Suprapubic skin (tissue), 4 donors: ENCODE measurements around the gene FHIP2A.

ENCODE experiments used
- EP300 ChIP-seq: sonication (generic); formaldehyde crosslinking; IDR thresholded peaks from one replicate; pipeline ENCODE4 v1.6.1; 2017; ENCODE audit warnings: antibody characterized with exemption
- POLR2AphosphoS5 ChIP-seq, 3 donors: sonication (generic); formaldehyde crosslinking; IDR thresholded peaks; one replicate each; pipeline ENCODE4 v1.6.1; 2017; ENCODE audit warnings: antibody characterized with exemption in 3 of 3
- TF ChIP-seq, protein P1 (sequence below), 2 donors: fragments of 200-600 bp in 1 of 2; fragments of 450-650 bp in 1 of 2; sonication (generic) in 1 of 2; IDR thresholded peaks; one replicate each; pipeline ENCODE4 v1.5.1; 2016 to 2019; ENCODE audit warnings: antibody characterized with exemption in 2 of 2, mild to moderate bottlenecking in 1 of 2, moderate library complexity in 1 of 2

DNA sequence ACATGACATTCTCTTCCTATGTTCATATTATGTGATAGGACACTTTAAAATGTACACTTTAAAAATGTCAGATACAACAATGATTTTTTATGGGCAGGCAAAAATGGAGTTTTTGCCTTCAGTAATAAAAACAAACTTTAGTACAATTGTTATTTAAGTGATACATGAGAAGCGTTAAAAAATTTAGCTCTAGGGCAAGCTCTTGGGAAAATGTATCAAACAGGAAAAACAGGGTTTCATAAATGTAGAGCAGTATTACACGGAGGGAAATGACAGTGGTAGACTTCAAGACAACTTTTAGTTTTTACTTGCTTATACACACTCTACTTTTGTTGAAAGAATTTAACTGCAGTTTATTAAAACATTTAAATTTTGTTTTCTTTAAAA lies 1.5 kb downstream of the FHIP2A start:
- TF ChIP-seq, protein P1, sequence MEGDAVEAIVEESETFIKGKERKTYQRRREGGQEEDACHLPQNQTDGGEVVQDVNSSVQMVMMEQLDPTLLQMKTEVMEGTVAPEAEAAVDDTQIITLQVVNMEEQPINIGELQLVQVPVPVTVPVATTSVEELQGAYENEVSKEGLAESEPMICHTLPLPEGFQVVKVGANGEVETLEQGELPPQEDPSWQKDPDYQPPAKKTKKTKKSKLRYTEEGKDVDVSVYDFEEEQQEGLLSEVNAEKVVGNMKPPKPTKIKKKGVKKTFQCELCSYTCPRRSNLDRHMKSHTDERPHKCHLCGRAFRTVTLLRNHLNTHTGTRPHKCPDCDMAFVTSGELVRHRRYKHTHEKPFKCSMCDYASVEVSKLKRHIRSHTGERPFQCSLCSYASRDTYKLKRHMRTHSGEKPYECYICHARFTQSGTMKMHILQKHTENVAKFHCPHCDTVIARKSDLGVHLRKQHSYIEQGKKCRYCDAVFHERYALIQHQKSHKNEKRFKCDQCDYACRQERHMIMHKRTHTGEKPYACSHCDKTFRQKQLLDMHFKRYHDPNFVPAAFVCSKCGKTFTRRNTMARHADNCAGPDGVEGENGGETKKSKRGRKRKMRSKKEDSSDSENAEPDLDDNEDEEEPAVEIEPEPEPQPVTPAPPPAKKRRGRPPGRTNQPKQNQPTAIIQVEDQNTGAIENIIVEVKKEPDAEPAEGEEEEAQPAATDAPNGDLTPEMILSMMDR (IDR thresholded peaks at IDR 0.05), result no peak
- TF ChIP-seq POLR2AphosphoS5 (IDR thresholded peaks at IDR 0.05) (no peak), EP300 (no peak)
